NCI-H524 (cell line): ENCODE data around the gene XRCC5.
A peak's percentile ranks its signal among the peaks of the same experiment; 100 is the strongest.

Experiments used
- DNase-seq, 2 experiments: peaks; one replicate each; lab custom pipeline; 2025; lab: John Stamatoyannopoulos, UW

Gene XRCC5

DNA sequence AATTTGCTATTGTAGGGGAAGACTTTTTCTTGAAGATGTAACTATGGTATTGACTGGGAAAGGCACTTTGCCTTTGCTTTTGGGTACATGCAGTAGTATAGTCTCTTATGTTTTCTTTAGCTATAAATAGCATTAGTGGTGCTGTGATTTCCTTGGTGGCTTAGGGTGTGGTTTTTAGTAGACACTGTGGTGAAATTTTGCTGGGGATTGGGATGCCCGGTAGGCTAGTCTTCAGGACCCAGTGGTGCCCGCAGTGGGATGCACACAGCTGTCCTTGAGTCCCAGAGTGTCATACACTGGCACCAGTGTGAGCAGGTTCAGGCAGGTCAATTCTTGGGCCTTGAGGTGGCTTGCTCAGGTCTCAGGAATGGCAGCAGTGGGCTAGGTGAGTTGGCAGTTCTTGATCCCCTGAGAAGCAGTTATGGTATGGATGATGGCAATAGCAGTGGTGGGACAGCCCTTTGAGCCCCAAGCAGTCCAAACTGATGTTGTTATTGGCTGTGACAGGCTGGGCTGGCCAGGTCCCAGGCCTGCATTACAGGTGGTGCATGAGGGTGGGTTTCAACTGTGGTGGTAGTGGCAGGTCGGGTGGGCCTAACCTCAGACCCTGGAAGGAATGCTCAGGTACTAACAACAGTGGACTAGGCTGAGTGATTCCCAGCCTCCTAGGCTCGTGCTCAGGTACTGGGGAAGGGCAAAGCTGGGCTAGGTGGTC, 124.3 kb downstream of the XRCC5 start:
- DNase-seq, result no peak

DNA sequence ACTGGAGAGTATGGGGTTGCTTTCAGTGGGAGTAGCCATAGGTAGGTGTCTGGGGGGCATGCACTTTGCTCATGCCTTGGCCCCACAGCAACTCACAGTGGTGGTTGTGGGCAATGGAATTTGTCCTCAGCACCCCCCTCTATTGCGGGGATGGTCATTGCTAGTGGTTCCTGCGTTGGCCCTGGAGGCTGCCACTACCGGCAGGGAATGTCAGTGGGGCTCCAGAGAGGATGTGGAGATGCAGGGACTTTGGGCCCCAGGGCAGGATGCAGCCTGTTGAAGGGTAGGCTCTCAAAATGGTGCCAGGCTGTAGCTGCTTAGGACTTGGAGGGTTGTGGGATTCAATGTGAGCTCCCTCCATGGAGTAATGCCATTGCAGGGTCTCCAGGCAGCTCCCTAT, 125.0 kb downstream of the XRCC5 start:
- DNase-seq, result no peak

DNA sequence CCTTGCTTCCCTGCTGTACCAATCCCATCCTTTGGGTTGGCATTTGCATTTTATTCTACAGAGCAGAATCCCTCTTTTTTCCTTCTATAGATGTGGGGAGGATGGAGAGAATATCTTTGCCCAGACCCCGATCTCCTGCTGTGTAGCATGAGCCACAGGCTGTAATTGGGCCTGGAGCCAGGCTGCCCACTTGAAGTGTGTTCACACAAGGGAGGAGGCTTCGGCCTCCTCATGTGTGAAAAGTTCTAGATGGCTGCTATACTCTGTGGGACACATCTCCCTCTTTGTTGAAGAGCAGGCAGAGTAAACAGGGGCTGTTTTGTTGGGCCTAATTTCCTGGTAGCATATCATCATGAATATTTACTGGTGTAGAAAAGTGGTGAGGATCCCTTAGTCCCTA, 126.3 kb downstream of the XRCC5 start:
- DNase-seq, result no peak

DNA sequence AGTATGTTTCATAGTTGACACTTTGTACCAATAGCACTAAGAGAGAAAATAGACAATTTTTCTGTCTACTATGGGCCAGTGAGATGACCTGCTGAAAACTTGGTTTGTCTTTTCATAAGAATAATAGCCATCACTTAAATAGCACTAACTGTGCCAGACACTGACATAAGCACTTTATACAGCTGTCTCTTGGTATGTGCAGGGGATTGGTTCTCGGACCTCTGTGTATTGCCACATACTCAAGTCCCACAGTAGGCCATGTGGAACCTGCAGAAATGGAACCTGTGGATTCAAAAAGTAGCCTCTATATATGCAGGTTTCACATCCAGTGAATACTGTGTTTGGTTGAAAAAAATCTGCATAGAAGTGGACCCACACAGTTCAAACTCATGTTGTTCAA, 126.7 kb downstream of the XRCC5 start:
- DNase-seq, result no peak

DNA sequence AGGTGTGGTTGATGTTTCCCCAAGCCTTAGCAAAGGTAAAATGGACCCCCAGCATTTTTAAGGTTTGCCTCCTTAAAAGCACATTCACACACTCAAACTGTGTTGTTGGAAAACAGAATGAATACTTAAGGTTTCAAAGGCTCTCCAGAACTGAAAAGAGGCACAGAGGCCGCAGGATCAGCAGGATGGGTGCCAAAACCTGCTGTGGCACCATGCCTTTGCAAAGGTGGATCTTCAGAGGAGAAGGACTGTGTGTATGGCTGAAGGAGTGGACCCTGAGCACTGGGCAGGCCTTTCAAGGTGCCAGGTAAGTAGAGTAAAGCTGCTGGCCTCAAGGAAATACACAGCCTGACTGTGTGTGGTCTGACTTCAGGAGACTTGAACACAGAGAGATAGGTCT, 127.3 kb downstream of the XRCC5 start:
- no peak for DNase-seq

DNA sequence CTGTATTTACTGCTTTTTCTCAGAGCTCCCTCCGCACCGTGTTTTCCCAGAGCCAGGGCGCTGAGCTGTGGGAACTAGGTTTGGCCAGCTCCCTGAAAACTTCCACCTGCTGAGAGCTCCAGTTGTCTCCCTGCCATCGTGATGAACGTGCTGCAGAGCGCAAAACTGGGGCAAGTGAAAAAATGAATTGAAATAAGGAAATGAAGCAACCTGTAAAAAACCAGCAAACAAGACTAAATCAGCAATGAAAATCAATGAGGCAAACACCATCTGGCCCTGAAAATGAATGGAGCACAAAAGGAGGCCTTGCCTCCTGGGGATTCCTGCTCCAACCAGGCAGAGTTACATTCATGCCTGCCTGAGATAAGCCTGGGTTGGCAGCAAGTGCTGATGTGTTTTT, 133.2 kb downstream of the XRCC5 start:
- peak in 1 of 2 experiments; percentile 46 for DNase-seq

DNA sequence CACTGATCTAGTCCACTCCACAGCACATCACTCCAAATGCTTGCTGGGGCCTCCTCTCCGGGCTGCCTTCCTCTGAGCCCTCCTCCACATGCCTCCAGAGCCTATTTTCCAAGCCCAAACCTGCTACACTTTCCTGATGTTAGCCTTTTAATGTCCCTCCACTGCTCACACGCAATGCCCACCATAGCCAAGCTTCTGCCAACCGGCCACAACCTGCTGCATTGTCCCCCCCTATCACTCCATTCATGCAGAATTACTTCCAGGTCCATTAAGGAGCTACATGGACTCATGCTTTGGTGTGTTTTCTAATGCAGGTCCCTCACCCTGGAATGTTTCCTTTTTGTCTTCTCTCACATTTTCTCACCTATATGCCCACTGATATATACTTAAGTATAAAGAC, 133.9 kb downstream of the XRCC5 start:
- DNase-seq, result no peak

DNA sequence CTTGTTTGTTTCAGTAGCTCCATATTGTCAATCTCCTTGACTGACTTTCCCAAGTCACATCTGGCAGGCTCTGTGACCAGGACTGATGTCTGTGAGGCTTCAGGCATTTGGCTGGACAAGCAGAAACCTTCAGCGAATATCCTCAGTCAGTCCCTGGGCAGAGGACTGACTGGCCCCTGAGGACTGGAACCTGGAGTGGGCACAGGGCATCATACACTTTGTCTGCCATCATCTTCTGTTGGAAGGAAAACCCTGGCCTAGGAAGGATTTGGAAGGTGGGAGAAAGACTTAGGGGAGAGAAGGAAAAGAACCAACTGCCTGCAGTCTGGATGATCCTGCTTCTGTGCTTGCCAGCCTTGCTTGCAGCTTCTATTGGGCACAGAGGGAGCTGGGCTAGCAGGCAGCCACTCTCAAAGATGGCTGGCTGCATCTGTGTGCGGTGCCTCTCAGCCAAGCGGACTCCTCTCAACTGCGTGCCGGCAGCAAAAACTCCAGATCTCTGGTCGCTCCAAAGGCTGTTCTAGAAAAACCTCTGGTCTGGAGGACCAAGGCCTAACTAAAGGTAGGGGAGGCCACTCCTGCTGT, 136.3 kb downstream of the XRCC5 start:
- no peak for DNase-seq

DNA sequence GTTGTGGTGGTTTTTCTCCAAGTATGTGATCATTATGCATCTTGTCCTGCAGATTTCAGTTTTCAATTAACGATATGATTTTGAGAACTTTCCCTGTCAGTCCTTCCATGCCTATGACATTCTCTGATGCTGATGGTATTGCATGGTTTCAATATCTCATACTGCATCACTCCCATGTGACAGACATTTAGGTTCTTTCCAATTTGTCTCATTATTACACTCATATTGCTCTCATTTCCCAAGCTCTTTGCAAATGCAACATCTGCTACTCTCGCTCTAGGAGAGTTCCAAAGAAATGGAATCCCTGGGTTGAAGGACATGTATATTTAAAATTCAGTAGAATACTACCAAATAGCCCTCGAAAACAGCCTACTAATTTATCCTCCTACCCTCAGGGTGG, 137.6 kb downstream of the XRCC5 start:
- no peak for DNase-seq
